HPDE6-E6E7 (cell line): ENCODE data around the gene MCU.

Experiments
- DNase-seq: peaks from one replicate; pipeline ENCODE4 v3.0.0; 2011; ENCODE audit warnings: missing footprints; ENCODE audit errors: extremely low spot score

Gene MCU

DNA sequence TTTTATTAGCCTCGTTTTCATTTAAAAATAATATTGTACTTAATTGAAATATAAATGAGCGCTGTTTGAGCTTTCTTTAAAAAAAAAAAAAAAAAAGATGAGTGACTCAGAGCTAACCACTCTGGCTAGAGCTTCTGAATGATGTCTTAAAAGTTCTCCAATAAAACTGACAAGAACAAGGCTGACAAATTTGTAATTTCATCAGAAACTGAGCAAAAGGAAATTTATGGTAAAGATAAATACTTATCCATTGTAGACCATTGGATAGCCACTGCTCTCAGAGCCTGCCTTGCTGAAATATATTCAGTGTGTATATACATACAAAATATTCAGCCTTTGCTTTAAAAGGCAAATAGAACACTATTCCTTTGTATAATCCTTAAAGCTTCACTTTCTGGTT lies 110.4 kb downstream of the MCU start:
- DNase-seq, result no peak

- DNase-seq, result peak; percentile 23
Measured at GRCh38 chr10:72802763-72803505, 111.0 kb downstream of the MCU start.

DNA sequence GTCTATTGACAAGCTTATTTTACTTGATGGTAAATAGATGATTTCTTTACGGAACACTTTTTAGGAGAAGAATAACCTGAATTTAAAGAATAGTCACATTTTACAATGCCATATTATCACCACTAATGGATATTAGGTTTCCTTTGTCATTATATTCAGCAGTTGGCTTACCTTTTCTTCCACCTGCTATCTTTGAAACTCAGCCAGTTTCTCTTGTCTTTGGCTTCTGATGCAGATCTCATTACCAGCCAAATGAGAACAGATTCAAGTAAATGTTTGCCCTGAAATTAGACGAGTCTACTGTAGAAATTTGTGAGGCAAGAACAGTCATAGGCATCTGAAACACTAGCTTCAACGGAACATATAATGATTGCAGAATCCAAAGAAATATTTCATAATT lies 116.1 kb downstream of the MCU start:
- DNase-seq, result no peak

DNA sequence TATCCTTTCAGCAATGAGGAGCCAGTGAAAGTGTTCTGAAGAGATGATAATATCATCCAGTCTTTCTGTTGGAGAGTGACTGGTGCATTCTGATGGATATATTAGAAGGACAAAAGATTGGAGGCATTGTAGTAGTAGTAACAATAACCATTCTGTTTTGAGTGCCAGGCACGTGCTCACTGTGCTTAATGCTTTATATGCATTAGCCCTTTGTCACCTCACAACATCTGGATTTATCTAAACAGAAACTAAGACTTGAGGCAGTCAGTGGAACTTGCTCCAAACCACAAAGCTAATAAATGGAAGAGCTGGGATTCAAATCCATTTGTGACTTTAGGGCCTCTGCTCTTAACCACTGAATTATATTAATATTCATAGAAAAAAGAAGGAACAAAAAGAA lies 117.1 kb downstream of the MCU start:
- DNase-seq, result no peak

- DNase-seq, result no peak
Measured at GRCh38 chr10:72810976-72811375, 119.0 kb downstream of the MCU start.

- DNase-seq, result no peak
Measured at GRCh38 chr10:72812415-72812752, 120.4 kb downstream of the MCU start.

GRCh38 chr10:72812753-72813430 lies 120.9 kb downstream of the MCU start:
- peak; percentile 41 for DNase-seq

- no peak for DNase-seq
Measured at GRCh38 chr10:72814099-72814790, 122.3 kb downstream of the MCU start.

- no peak for DNase-seq
Measured at GRCh38 chr10:72816565-72816964, 124.6 kb downstream of the MCU start.

DNA sequence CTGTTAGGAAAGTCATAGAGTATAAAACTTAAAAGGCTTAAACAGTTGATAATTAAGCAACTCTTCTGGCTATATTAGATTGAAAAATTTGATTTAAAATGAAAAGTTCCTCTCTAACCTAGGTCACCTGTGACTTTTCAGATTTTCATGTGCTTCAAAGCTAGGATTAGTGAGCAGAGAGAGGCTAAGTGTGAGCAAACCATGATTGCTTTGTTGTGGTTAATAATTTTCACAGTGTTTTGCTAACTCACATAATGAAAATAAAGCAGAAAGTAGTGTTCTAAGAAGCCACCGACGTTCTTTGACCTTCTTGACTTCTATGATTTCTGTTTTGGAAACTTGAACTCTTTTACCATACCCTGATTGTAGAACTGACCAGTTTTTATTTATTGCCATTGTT lies 126.1 kb downstream of the MCU start:
- no peak for DNase-seq

- no peak for DNase-seq
Measured at GRCh38 chr10:72819053-72819452, 127.1 kb downstream of the MCU start.

DNA sequence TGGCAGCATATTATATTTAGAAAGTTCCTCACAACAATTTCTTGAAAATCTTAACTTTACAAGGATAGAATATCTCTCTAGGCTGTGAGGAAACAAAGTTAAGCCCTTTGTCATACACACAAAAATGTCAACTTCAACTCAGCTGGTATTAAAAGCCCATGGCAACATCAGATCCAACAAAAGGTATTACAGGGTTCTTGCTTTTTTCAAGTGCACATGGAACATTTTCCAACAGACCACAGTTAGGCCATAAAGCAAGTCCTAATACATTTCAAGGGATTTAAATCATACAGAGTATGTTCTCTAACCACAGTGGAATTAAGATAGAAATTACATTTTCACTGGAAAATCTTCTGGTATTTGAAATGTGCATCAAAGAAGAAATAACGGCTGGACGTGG lies 129.7 kb downstream of the MCU start:
- DNase-seq, result no peak

GRCh38 chr10:72822342-72822986 lies 130.5 kb downstream of the MCU start:
- no peak for DNase-seq

DNA sequence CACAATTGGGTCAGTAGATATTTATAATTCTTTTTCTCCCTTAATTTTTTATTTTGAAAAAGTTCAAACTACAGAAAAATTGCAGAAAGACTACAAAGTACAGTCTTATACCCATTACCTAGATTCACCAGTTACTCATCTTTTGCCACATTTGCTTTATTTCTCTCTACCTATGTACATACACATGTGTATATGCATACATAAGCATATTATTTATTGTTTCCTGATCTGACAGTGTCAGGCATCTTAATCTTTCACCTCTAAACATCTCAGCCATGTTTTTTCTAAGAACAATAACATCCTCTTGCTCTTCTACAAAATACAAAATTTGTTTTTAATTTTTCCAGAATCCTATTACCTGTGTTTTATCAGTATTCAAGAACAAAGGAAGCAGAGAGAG lies 133.2 kb downstream of the MCU start:
- DNase-seq, result no peak

DNA sequence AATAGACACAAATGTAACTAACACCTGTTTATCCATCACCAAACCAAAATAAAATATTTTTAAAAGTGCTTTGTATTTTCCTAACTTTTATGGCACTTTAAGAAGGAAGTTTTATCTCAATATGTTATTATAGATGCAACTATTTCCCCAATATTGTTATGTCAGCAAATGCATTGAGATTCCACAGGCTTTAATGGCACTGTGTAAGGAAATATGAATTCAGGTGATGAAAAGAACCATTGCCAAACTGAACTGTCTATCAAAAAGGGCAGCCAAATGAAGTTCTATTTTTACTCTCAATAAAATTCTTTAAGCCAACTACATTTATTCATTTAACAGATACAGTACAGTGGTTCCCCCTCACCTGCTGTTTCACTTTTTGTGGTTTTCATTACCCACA lies 134.4 kb downstream of the MCU start:
- DNase-seq, result no peak

- no peak for DNase-seq
Measured at GRCh38 chr10:72828294-72828693, 136.4 kb downstream of the MCU start.

GRCh38 chr10:72830625-72831024 lies 138.7 kb downstream of the MCU start:
- no peak for DNase-seq

- DNase-seq, result no peak
Measured at GRCh38 chr10:72831696-72832409, 139.9 kb downstream of the MCU start.

DNA sequence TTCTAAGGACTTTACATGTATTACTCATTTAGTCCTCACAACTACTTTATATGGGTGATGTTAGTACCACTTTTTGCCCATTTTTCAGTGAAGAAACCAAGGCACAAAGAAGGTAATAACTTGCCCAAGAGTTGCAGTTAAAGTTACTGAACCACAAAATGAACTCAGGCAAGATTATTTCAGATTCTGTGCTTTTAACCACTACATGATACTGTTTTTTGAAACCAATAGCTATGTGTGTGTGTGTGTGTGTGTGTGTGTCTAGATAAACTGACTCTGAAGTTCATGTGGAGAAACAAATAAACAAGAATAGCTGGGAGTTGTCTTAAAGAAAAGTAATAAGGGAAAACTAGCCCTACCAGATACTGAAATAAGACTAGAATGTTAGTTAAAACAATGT lies 140.8 kb downstream of the MCU start:
- DNase-seq, result no peak

GRCh38 chr10:72834183-72834825 lies 142.4 kb downstream of the MCU start:
- peak; percentile 9 for DNase-seq

DNA sequence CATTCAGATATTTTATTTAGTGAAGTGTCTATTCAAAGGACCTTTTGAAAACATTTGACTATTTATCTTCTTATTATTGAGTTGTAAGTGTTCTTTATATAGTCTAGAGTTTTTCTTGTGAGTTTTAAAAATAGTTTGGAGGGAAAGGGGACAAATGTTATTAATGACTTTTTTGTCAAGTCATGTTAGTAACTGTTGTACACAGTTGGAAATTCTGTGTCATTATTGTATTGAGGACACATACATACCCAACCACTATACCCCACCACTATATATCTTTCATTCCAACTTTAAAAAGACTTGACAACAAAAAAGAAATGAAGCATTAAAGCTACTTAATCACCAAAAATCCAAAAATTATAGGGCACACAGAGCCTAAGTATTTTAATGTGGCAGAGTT lies 148.4 kb downstream of the MCU start:
- no peak for DNase-seq
